CD14-positive monocyte (primary cell): ENCODE data around the gene MFRP. TPM values are rescaled to one million over a fixed set of nuclear protein-coding genes. Genes with fewer than 3 reads are reported as not detected.

Experiments used
- DNase-seq, 3 donors: peaks; one replicate each; pipeline ENCODE4 v3.0.0-alpha.2; 2011 to 2022
- H2AFZ ChIP-seq: 2 replicates; pipeline ENCODE4 v1.6.0; 2012; ENCODE audit warnings: mild to moderate bottlenecking, low read depth, low read length, inconsistent platforms; ENCODE audit not compliant: insufficient read depth, poor library complexity, severe bottlenecking
- H3K27ac ChIP-seq, 2 donors: 1 replicate in 1 of 2; 2 replicates in 1 of 2; pipeline ENCODE4 v1.5.1; 2012 to 2013; ENCODE audit warnings: low read length in 2 of 2, control low read depth in 1 of 2, inconsistent platforms in 1 of 2, low read depth in 1 of 2, mild to moderate bottlenecking in 1 of 2
- H3K27me3 ChIP-seq, 2 donors: one replicate each; pipeline versions ENCODE4 v1.6.0 to v1.6.1; 2011 to 2013; ENCODE audit warnings: low read length in 2 of 2; ENCODE audit not compliant: control insufficient read depth in 2 of 2, insufficient read depth in 2 of 2
- H3K36me3 ChIP-seq, 2 donors: replicated peaks in 1 of 2; 1 replicate in 1 of 2; 2 replicates in 1 of 2; pipeline versions ENCODE4 v1.5.1 to v1.6.1; 2012 to 2013; ENCODE audit warnings: low read length in 2 of 2, control low read depth in 1 of 2, inconsistent platforms in 1 of 2, mild to moderate bottlenecking in 1 of 2; ENCODE audit not compliant: insufficient read depth in 2 of 2, control insufficient read depth in 1 of 2
- H3K4me1 ChIP-seq, 2 donors: 1 replicate in 1 of 2; 2 replicates in 1 of 2; pipeline versions ENCODE4 v1.5.1 to v1.6.1; 2012 to 2013; ENCODE audit warnings: low read length in 2 of 2, control low read depth in 1 of 2, inconsistent platforms in 1 of 2, mild to moderate bottlenecking in 1 of 2, moderate library complexity in 1 of 2; ENCODE audit not compliant: insufficient read depth in 2 of 2, control insufficient read depth in 1 of 2
- H3K4me2 ChIP-seq: replicated peaks from 2 replicates; pipeline ENCODE3; 2012; ENCODE audit warnings: low read length, moderate library complexity, mild to moderate bottlenecking; ENCODE audit not compliant: poor library complexity, severe bottlenecking; ENCODE audit errors: extremely low read depth
- H3K4me3 ChIP-seq, 3 experiments: fragments of 200-600 bp in 1 of 3; sonication (generic) in 1 of 3; replicated peaks in 1 of 3; 1 replicate in 2 of 3; 2 replicates in 1 of 3; pipeline ENCODE4 v1.5.1; 2011 to 2013; ENCODE audit warnings: low read length in 3 of 3, mild to moderate bottlenecking in 3 of 3, control low read depth in 2 of 3, low read depth in 2 of 3, inconsistent platforms in 1 of 3, moderate library complexity in 1 of 3
- H3K79me2 ChIP-seq: 2 replicates; pipeline ENCODE4 v1.6.0; 2012; ENCODE audit warnings: mild to moderate bottlenecking, control low read depth, inconsistent platforms, low read length, moderate library complexity; ENCODE audit not compliant: insufficient read depth
- H3K9ac ChIP-seq: 2 replicates; pipeline ENCODE4 v1.6.0; 2017; ENCODE audit warnings: low read length, mild to moderate bottlenecking; ENCODE audit not compliant: insufficient read depth, poor library complexity, severe bottlenecking
- H3K9me3 ChIP-seq, 2 donors: replicated peaks in 1 of 2; 1 replicate in 1 of 2; 2 replicates in 1 of 2; pipeline versions ENCODE4 v1.5.1 to v1.6.1; 2012 to 2013; ENCODE audit warnings: low read length in 2 of 2, control low read depth in 1 of 2; ENCODE audit not compliant: control insufficient read depth in 1 of 2, insufficient read depth in 1 of 2
- H4K20me1 ChIP-seq: 2 replicates; pipeline ENCODE4 v1.6.0; 2012; ENCODE audit warnings: mild to moderate bottlenecking, low read length, control low read depth, moderate library complexity; ENCODE audit not compliant: insufficient read depth
- H3K27ac Mint-ChIP-seq, 7 donors: one replicate each; pipeline ENCODE4 v1.8.0; 2020; ENCODE audit warnings: mild to moderate bottlenecking in 7 of 7, mixed read lengths in 7 of 7, moderate library complexity in 6 of 7, inconsistent platforms in 2 of 7
- H3K27me3 Mint-ChIP-seq, 3 donors: one replicate each; pipeline ENCODE4 v1.8.0; 2021 to 2022; ENCODE audit warnings: low read depth in 3 of 3, mild to moderate bottlenecking in 3 of 3, mixed read lengths in 3 of 3, moderate library complexity in 3 of 3, inconsistent platforms in 1 of 3
- H3K36me3 Mint-ChIP-seq, 2 donors: one replicate each; pipeline ENCODE4 v1.8.0; 2020; ENCODE audit warnings: mixed read lengths in 2 of 2, inconsistent platforms in 1 of 2, mild to moderate bottlenecking in 1 of 2
- H3K4me1 Mint-ChIP-seq: one replicate; pipeline ENCODE4 v1.8.0; 2020; ENCODE audit warnings: mild to moderate bottlenecking, mixed read lengths
- H3K4me3 Mint-ChIP-seq, 2 donors: one replicate each; pipeline ENCODE4 v1.8.0; 2020; ENCODE audit warnings: mild to moderate bottlenecking in 2 of 2, mixed read lengths in 2 of 2, moderate library complexity in 1 of 2
- H3K9me3 Mint-ChIP-seq, 7 donors: one replicate each; pipeline ENCODE4 v1.8.0; 2020 to 2022; ENCODE audit warnings: mixed read lengths in 7 of 7, mild to moderate bottlenecking in 6 of 7, moderate library complexity in 6 of 7, inconsistent platforms in 2 of 7
- CTCF ChIP-seq: fragments of 200-600 bp; IDR thresholded peaks from one replicate; pipeline ENCODE4 v1.8.0; 2022; ENCODE audit warnings: antibody characterized with exemption, mild to moderate bottlenecking
- WGBS: methylation state at CpG from one replicate; pipeline ENCODE4 v1.1.5; 2013; ENCODE audit warnings: missing lambda C conversion rate; ENCODE audit not compliant: insufficient coverage; 5-methylcytosine and 5-hydroxymethylcytosine counted together
- intact Hi-C, 2 donors: fragments of 100-400 bp; cut with micrococcal nuclease; formaldehyde crosslinking; loops; one replicate each; pipeline versions ENCODE4 v1.15.0 to v1.15.1; 2023
- polyA plus RNA-seq, 3 donors: library from polyadenylated mRNA; depleted of rRNA in 1 of 3; unstranded in 2 of 3; stranded (reverse) in 1 of 3; fragments of 300-500 nt in 2 of 3; fragments of >200 nt in 1 of 3; fragmentation: Illumina TruSeq in 2 of 3; gene quantifications; 1 replicate in 2 of 3; 2 replicates in 1 of 3; pipeline ENCODE4 v1.2.3, GENCODE V29; 2012 to 2021

The MFRP gene
- polyA plus RNA-seq, 3 donors, result not detected

GRCh38 chr11:119339589-119340334, 6.7 kb downstream of the MFRP start:
- peak in 2 of 3 donors; percentile 30 to 50 for DNase-seq
- intact Hi-C loops, result no loop called here
- Mint-ChIP-seq H3K27me3 (peaks cover 36 to 60% (median 58%) of the 10 kb centered on the region in 3 donors), H3K36me3 (peaks cover 22% of the 10 kb centered on the region in 2 donors), H3K9me3 (peaks cover 0 to 11% (median 7%) of the 10 kb centered on the region in 7 donors), H3K27ac (no peak overlapping the region), H3K4me3 (peak overlapping the region in 1 of 2 donors; percentile 85), H3K4me1 (peaks cover 36% of the 10 kb centered on the region)
- Histone ChIP-seq H3K4me2 (peak overlapping the region; percentile 67), H3K4me3 (peak overlapping the region in 1 of 3 experiments; percentile 62), H2AFZ (peak overlapping the region; percentile 68), H3K27me3 (peaks cover 24 to 48% of the 10 kb centered on the region in 2 donors), H3K9ac (peak overlapping the region; percentile 32), H3K9me3 (peaks cover 0 to 16% of the 10 kb centered on the region in 2 donors), H3K36me3 (peaks cover 0 to 10% of the 10 kb centered on the region in 2 donors), H3K79me2 (peaks cover 24% of the 10 kb centered on the region), H3K27ac (no peak overlapping the region), H4K20me1 (peaks cover 12% of the 10 kb centered on the region), H3K4me1 (peaks cover 28 to 41% of the 10 kb centered on the region in 2 donors)
- TF ChIP-seq CTCF, result peak; percentile 90
- 11% methylated on average over 86 of the region's 86 CpGs for WGBS

- H3K4me3 ChIP-seq, result peak overlapping the region in 1 of 3 experiments; percentile 62
- H2AFZ ChIP-seq, result no peak overlapping the region
- peaks cover 27% of the 10 kb centered on the region for H3K79me2 ChIP-seq
- H3K9me3 ChIP-seq, result peaks cover 0 to 16% of the 10 kb centered on the region in 2 donors
- peaks cover 37% of the 10 kb centered on the region for H3K4me1 Mint-ChIP-seq
- H3K27ac Mint-ChIP-seq, result no peak overlapping the region
- intact Hi-C loops, result no loop called here
- peaks cover 36 to 56% (median 56%) of the 10 kb centered on the region in 3 donors for H3K27me3 Mint-ChIP-seq
- H3K4me2 ChIP-seq, result no peak overlapping the region
- H3K9ac ChIP-seq, result no peak overlapping the region
- H3K36me3 ChIP-seq, result peaks cover 0 to 10% of the 10 kb centered on the region in 2 donors
- H3K4me3 Mint-ChIP-seq, result peak overlapping the region in 1 of 2 donors; percentile 85
- no peak for TF ChIP-seq CTCF
- H4K20me1 ChIP-seq, result peaks cover 12% of the 10 kb centered on the region
- DNase-seq, result no peak
- peaks cover 22% of the 10 kb centered on the region in 2 donors for H3K36me3 Mint-ChIP-seq
- peaks cover 24 to 47% of the 10 kb centered on the region in 2 donors for H3K27me3 ChIP-seq
- H3K9me3 Mint-ChIP-seq, result peaks cover 0 to 11% (median 7%) of the 10 kb centered on the region in 7 donors
- H3K27ac ChIP-seq, result no peak overlapping the region
- H3K4me1 ChIP-seq, result peaks cover 31 to 43% of the 10 kb centered on the region in 2 donors
- 79% methylated on average over 8 of the region's 11 CpGs for WGBS
Measured at GRCh38 chr11:119338965-119339588, 7.4 kb downstream of the MFRP start.
